CD14-positive monocyte (primary cell): ENCODE measurements around the gene COQ4. TPM values are rescaled to one million over a fixed set of nuclear protein-coding genes. Genes with fewer than 3 reads are reported as not detected.
A peak's percentile ranks its signal among the peaks of the same experiment; 100 is the strongest.

Experiments used
- DNase-seq, 3 donors: peaks; one replicate each; pipeline ENCODE4 v3.0.0-alpha.2; 2011 to 2022
- H2AFZ ChIP-seq: 2 replicates; pipeline ENCODE4 v1.6.0; 2012; ENCODE audit warnings: mild to moderate bottlenecking, low read depth, low read length, inconsistent platforms; ENCODE audit not compliant: insufficient read depth, poor library complexity, severe bottlenecking
- H3K27ac ChIP-seq, 2 donors: 1 replicate in 1 of 2; 2 replicates in 1 of 2; pipeline ENCODE4 v1.5.1; 2012 to 2013; ENCODE audit warnings: low read length in 2 of 2, control low read depth in 1 of 2, inconsistent platforms in 1 of 2, low read depth in 1 of 2, mild to moderate bottlenecking in 1 of 2
- H3K27me3 ChIP-seq, 2 donors: one replicate each; pipeline versions ENCODE4 v1.6.0 to v1.6.1; 2011 to 2013; ENCODE audit warnings: low read length in 2 of 2; ENCODE audit not compliant: control insufficient read depth in 2 of 2, insufficient read depth in 2 of 2
- H3K36me3 ChIP-seq, 2 donors: replicated peaks in 1 of 2; 1 replicate in 1 of 2; 2 replicates in 1 of 2; pipeline versions ENCODE4 v1.5.1 to v1.6.1; 2012 to 2013; ENCODE audit warnings: low read length in 2 of 2, control low read depth in 1 of 2, inconsistent platforms in 1 of 2, mild to moderate bottlenecking in 1 of 2; ENCODE audit not compliant: insufficient read depth in 2 of 2, control insufficient read depth in 1 of 2
- H3K4me1 ChIP-seq, 2 donors: 1 replicate in 1 of 2; 2 replicates in 1 of 2; pipeline versions ENCODE4 v1.5.1 to v1.6.1; 2012 to 2013; ENCODE audit warnings: low read length in 2 of 2, control low read depth in 1 of 2, inconsistent platforms in 1 of 2, mild to moderate bottlenecking in 1 of 2, moderate library complexity in 1 of 2; ENCODE audit not compliant: insufficient read depth in 2 of 2, control insufficient read depth in 1 of 2
- H3K4me2 ChIP-seq: replicated peaks from 2 replicates; pipeline ENCODE3; 2012; ENCODE audit warnings: low read length, moderate library complexity, mild to moderate bottlenecking; ENCODE audit not compliant: poor library complexity, severe bottlenecking; ENCODE audit errors: extremely low read depth
- H3K4me3 ChIP-seq, 3 experiments: fragments of 200-600 bp in 1 of 3; sonication (generic) in 1 of 3; replicated peaks in 1 of 3; 1 replicate in 2 of 3; 2 replicates in 1 of 3; pipeline ENCODE4 v1.5.1; 2011 to 2013; ENCODE audit warnings: low read length in 3 of 3, mild to moderate bottlenecking in 3 of 3, control low read depth in 2 of 3, low read depth in 2 of 3, inconsistent platforms in 1 of 3, moderate library complexity in 1 of 3
- H3K79me2 ChIP-seq: 2 replicates; pipeline ENCODE4 v1.6.0; 2012; ENCODE audit warnings: mild to moderate bottlenecking, control low read depth, inconsistent platforms, low read length, moderate library complexity; ENCODE audit not compliant: insufficient read depth
- H3K9ac ChIP-seq: 2 replicates; pipeline ENCODE4 v1.6.0; 2017; ENCODE audit warnings: low read length, mild to moderate bottlenecking; ENCODE audit not compliant: insufficient read depth, poor library complexity, severe bottlenecking
- H3K9me3 ChIP-seq, 2 donors: replicated peaks in 1 of 2; 1 replicate in 1 of 2; 2 replicates in 1 of 2; pipeline versions ENCODE4 v1.5.1 to v1.6.1; 2012 to 2013; ENCODE audit warnings: low read length in 2 of 2, control low read depth in 1 of 2; ENCODE audit not compliant: control insufficient read depth in 1 of 2, insufficient read depth in 1 of 2
- H4K20me1 ChIP-seq: 2 replicates; pipeline ENCODE4 v1.6.0; 2012; ENCODE audit warnings: mild to moderate bottlenecking, low read length, control low read depth, moderate library complexity; ENCODE audit not compliant: insufficient read depth
- H3K27ac Mint-ChIP-seq, 7 donors: one replicate each; pipeline ENCODE4 v1.8.0; 2020; ENCODE audit warnings: mild to moderate bottlenecking in 7 of 7, mixed read lengths in 7 of 7, moderate library complexity in 6 of 7, inconsistent platforms in 2 of 7
- H3K27me3 Mint-ChIP-seq, 3 donors: one replicate each; pipeline ENCODE4 v1.8.0; 2021 to 2022; ENCODE audit warnings: low read depth in 3 of 3, mild to moderate bottlenecking in 3 of 3, mixed read lengths in 3 of 3, moderate library complexity in 3 of 3, inconsistent platforms in 1 of 3
- H3K36me3 Mint-ChIP-seq, 2 donors: one replicate each; pipeline ENCODE4 v1.8.0; 2020; ENCODE audit warnings: mixed read lengths in 2 of 2, inconsistent platforms in 1 of 2, mild to moderate bottlenecking in 1 of 2
- H3K4me1 Mint-ChIP-seq: one replicate; pipeline ENCODE4 v1.8.0; 2020; ENCODE audit warnings: mild to moderate bottlenecking, mixed read lengths
- H3K4me3 Mint-ChIP-seq, 2 donors: one replicate each; pipeline ENCODE4 v1.8.0; 2020; ENCODE audit warnings: mild to moderate bottlenecking in 2 of 2, mixed read lengths in 2 of 2, moderate library complexity in 1 of 2
- H3K9me3 Mint-ChIP-seq, 7 donors: one replicate each; pipeline ENCODE4 v1.8.0; 2020 to 2022; ENCODE audit warnings: mixed read lengths in 7 of 7, mild to moderate bottlenecking in 6 of 7, moderate library complexity in 6 of 7, inconsistent platforms in 2 of 7
- WGBS: methylation state at CpG from one replicate; pipeline ENCODE4 v1.1.5; 2013; ENCODE audit warnings: missing lambda C conversion rate; ENCODE audit not compliant: insufficient coverage; 5-methylcytosine and 5-hydroxymethylcytosine counted together
- intact Hi-C, 2 donors: fragments of 100-400 bp; cut with micrococcal nuclease; formaldehyde crosslinking; loops; one replicate each; pipeline versions ENCODE4 v1.15.0 to v1.15.1; 2023
- polyA plus RNA-seq, 3 donors: library from polyadenylated mRNA; depleted of rRNA in 1 of 3; unstranded in 2 of 3; stranded (reverse) in 1 of 3; fragments of 300-500 nt in 2 of 3; fragments of >200 nt in 1 of 3; fragmentation: Illumina TruSeq in 2 of 3; gene quantifications; 1 replicate in 2 of 3; 2 replicates in 1 of 3; pipeline ENCODE4 v1.2.3, GENCODE V29; 2012 to 2021
- TF ChIP-seq, protein P1 (sequence below): fragments of 200-600 bp; IDR thresholded peaks from one replicate; pipeline ENCODE4 v1.8.0; 2022; ENCODE audit warnings: antibody characterized with exemption, mild to moderate bottlenecking

COQ4 gene
- polyA plus RNA-seq, 3 donors, result 19.9 to 32.6 (median 20.4) TPM

- peaks cover 30% of the 10 kb centered on the region for H3K79me2 ChIP-seq
- H4K20me1 ChIP-seq, result no peaks in the 10 kb centered on the region
- TF ChIP-seq, protein P1, sequence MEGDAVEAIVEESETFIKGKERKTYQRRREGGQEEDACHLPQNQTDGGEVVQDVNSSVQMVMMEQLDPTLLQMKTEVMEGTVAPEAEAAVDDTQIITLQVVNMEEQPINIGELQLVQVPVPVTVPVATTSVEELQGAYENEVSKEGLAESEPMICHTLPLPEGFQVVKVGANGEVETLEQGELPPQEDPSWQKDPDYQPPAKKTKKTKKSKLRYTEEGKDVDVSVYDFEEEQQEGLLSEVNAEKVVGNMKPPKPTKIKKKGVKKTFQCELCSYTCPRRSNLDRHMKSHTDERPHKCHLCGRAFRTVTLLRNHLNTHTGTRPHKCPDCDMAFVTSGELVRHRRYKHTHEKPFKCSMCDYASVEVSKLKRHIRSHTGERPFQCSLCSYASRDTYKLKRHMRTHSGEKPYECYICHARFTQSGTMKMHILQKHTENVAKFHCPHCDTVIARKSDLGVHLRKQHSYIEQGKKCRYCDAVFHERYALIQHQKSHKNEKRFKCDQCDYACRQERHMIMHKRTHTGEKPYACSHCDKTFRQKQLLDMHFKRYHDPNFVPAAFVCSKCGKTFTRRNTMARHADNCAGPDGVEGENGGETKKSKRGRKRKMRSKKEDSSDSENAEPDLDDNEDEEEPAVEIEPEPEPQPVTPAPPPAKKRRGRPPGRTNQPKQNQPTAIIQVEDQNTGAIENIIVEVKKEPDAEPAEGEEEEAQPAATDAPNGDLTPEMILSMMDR, result no peak
- peaks cover 20 to 23% of the 10 kb centered on the region in 2 donors for H3K4me1 ChIP-seq
- peak overlapping the region; percentile 71 for H3K9ac ChIP-seq
- no peaks in the 10 kb centered on the region for H3K9me3 Mint-ChIP-seq
- no peaks in the 10 kb centered on the region for H3K9me3 ChIP-seq
- H2AFZ ChIP-seq, result peak overlapping the region; percentile 98
- H3K27ac ChIP-seq, result peak overlapping the region in 1 of 2 donors; percentile 86
- H3K4me2 ChIP-seq, result peak overlapping the region; percentile 98
- H3K36me3 ChIP-seq, result peaks cover 15 to 21% of the 10 kb centered on the region in 2 donors
- H3K27me3 Mint-ChIP-seq, result peaks cover 0 to 3% (median 0%) of the 10 kb centered on the region in 3 donors
- 3% methylated on average over 21 of the region's 21 CpGs for WGBS
- peak overlapping the region; percentile 58 to 96 (median 76) for H3K4me3 ChIP-seq
- H3K36me3 Mint-ChIP-seq, result peaks cover 19 to 22% of the 10 kb centered on the region in 2 donors
- H3K4me1 Mint-ChIP-seq, result peaks cover 14% of the 10 kb centered on the region
- no peaks in the 10 kb centered on the region for H3K27me3 ChIP-seq
- peak overlapping the region; percentile 95 to 99 (median 97) for H3K27ac Mint-ChIP-seq
- no peak for DNase-seq
- peak overlapping the region; percentile 90 to 95 for H3K4me3 Mint-ChIP-seq
- intact Hi-C loops, result loop anchor here (2.0 to 10.0 kb wide), 5 partner anchors 19 to 135 kb away; partner anchors contain the start of genes GOLGA2 (in 2 of the 2), SWI5 (in 2 of the 2), URM1 (in 2 of the 2) and ODF2 (in 1 of the 2)
Measured at GRCh38 chr9:128321879-128322403, 698 bp upstream of the COQ4 start.

DNA sequence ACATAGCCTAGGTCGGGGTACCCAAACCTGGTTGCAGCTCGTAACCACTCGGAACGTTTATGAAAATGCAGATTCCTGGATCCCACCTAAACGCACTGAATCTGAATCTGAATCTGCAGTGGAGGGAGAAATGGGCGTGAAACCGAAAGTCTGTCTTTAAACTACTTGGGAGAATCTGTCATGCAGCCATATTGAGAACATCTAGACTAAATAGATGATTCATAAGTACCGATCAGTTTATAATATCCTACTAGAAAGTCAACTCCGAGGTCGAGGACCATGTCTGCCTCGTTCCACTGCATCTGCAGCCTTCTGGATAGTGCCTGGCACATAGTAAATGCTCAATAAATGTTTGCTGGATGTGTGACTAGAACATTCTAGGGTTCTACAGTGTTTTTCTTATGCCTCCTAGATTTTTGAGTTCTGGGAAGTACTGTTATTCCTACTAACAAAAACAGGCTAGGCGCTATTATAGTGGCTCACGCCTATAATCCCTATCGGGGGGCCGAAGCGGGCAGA lies 632 bp downstream of the COQ4 start:
- no peak for DNase-seq

More for the DNA sequence above, 632 bp downstream of the COQ4 start:
- peak overlapping the region; percentile 98 for H3K4me2 ChIP-seq
- H4K20me1 ChIP-seq, result no peaks in the 10 kb centered on the region
- H3K27me3 ChIP-seq, result no peaks in the 10 kb centered on the region
- H3K36me3 ChIP-seq, result peaks cover 8 to 22% of the 10 kb centered on the region in 2 donors
- H3K9me3 ChIP-seq, result no peaks in the 10 kb centered on the region
- peaks cover 30% of the 10 kb centered on the region for H3K79me2 ChIP-seq
- H3K9ac ChIP-seq, result peak overlapping the region; percentile 71
- no peaks in the 10 kb centered on the region for H3K9me3 Mint-ChIP-seq
- intact Hi-C loops, result loop anchor here (2.0 to 10.0 kb wide), 5 partner anchors 18 to 134 kb away; partner anchors contain the start of genes GOLGA2 (in 2 of the 2), SWI5 (in 2 of the 2), URM1 (in 2 of the 2) and ODF2 (in 1 of the 2)
- peak overlapping the region; percentile 25 to 99 (median 84) for H3K27ac Mint-ChIP-seq
- peaks cover 0 to 3% (median 1%) of the 10 kb centered on the region in 3 donors for H3K27me3 Mint-ChIP-seq
- H3K4me1 ChIP-seq, result peaks cover 20 to 23% of the 10 kb centered on the region in 2 donors
- H3K4me3 Mint-ChIP-seq, result peak overlapping the region; percentile 90 to 95
- H3K4me1 Mint-ChIP-seq, result peaks cover 14% of the 10 kb centered on the region
- TF ChIP-seq, protein P1, result no peak
- peak overlapping the region; percentile 98 for H2AFZ ChIP-seq
- peaks cover 18 to 26% of the 10 kb centered on the region in 2 donors for H3K36me3 Mint-ChIP-seq
- H3K27ac ChIP-seq, result peak overlapping the region; percentile 86
- peak overlapping the region; percentile 58 to 96 (median 76) for H3K4me3 ChIP-seq
- 5% methylated on average over 8 of the region's 16 CpGs for WGBS
